Prostate gland (tissue), 2 donors: ENCODE data around the gene ARCN1.

Experiments
- POLR2A ChIP-seq: fragments of 450-650 bp; IDR thresholded peaks from one replicate; pipeline ENCODE4 v1.6.1; 2016; ENCODE audit warnings: antibody characterized with exemption, mild to moderate bottlenecking
- TF ChIP-seq, protein P1 (sequence below), 4 experiments: fragments of 200-600 bp in 2 of 4; fragments of 450-650 bp in 2 of 4; sonication (generic) in 2 of 4; IDR thresholded peaks; 1 replicate in 3 of 4; 2 replicates in 1 of 4; pipeline ENCODE4 v1.5.1; 2016 to 2019; ENCODE audit warnings: antibody characterized with exemption in 4 of 4, mild to moderate bottlenecking in 2 of 4, moderate library complexity in 2 of 4

GRCh38 chr11:118536726-118537125 is 35.5 kb upstream of the ARCN1 start:
- TF ChIP-seq, protein P1, sequence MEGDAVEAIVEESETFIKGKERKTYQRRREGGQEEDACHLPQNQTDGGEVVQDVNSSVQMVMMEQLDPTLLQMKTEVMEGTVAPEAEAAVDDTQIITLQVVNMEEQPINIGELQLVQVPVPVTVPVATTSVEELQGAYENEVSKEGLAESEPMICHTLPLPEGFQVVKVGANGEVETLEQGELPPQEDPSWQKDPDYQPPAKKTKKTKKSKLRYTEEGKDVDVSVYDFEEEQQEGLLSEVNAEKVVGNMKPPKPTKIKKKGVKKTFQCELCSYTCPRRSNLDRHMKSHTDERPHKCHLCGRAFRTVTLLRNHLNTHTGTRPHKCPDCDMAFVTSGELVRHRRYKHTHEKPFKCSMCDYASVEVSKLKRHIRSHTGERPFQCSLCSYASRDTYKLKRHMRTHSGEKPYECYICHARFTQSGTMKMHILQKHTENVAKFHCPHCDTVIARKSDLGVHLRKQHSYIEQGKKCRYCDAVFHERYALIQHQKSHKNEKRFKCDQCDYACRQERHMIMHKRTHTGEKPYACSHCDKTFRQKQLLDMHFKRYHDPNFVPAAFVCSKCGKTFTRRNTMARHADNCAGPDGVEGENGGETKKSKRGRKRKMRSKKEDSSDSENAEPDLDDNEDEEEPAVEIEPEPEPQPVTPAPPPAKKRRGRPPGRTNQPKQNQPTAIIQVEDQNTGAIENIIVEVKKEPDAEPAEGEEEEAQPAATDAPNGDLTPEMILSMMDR (IDR thresholded peaks at IDR 0.05): no peak
- no peak for TF ChIP-seq POLR2A
